Activated gamma-delta T cell treated with anti-CD3 and anti-CD28 coated beads, Interleukin-2, amount 50 U/mL, for 16 hours (primary cell): ENCODE data around the gene SSC5D.
"Not testable (repeated sequence)": the region's sequence is repeated elsewhere in the genome, so short reads cannot be mapped to it uniquely, and the experiment has no call there.

Experiments
- DNase-seq: peaks from one replicate; pipeline ENCODE4 v3.0.0-alpha.2; 2020; ENCODE audit warnings: low read depth

The SSC5D gene

DNA sequence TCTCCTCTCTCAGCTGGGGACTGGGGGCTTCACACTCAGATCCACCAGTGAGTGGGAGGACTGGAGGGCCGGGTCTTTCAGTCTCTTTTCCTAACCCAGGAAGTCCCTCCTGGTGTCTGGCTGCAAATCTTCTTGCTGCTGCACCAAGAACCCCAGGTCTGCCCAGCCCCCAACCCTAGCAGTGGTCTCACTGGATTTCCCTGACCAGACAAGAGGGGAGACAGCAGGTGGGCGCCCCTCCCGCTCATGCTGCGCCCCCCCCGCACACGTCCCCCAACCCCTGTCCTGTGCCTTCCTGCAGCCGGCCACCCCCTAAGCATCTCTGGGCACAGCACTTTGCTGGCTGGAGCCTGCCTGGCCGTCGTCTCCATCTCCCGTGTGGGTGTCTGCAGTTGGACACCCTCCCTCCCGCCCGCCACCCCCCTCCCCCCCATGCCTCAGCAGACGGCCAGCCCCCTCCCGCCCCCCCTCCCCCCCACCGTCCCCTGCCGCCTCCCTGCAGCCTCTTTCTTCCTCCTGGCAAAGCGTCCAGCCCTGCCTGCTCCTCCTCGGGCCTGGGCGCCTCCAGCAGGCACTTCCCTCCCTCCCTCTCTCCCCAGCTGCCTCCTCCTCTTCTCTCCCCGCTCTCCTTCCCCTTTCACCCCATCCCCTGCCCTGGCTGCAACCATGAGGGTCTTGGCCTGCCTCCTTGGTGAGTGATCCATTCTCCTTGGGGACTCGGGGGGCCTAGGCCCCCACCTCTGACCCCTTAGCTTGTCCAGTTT, at the start of gene SSC5D:
SSC5D (plus strand) TSS at position 513 of the 764 bp plus-strand sequence; CDS start at position 667, 154 bp downstream.
- no peak for DNase-seq

DNA sequence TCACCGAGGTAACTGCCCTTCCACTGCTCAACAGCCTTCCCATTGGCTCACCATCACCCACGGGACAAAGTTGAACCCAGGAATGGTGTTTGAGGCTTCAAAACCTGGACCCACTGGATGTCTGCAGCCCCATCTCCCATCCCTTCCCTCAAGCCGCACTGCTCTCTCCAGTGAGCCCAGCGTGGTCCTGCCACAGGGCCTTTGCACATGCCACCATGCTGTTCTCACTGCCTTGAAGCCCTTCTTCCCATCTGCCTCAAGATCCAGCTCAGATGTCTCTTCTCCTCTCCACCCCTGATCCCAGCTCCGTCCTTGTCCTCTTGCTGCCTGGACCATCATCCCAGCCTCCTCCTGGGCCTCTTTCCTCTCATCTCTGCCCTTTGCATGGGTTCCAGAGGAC, 49.2 kb upstream of the SSC5D start:
- DNase-seq, result no peak

DNA sequence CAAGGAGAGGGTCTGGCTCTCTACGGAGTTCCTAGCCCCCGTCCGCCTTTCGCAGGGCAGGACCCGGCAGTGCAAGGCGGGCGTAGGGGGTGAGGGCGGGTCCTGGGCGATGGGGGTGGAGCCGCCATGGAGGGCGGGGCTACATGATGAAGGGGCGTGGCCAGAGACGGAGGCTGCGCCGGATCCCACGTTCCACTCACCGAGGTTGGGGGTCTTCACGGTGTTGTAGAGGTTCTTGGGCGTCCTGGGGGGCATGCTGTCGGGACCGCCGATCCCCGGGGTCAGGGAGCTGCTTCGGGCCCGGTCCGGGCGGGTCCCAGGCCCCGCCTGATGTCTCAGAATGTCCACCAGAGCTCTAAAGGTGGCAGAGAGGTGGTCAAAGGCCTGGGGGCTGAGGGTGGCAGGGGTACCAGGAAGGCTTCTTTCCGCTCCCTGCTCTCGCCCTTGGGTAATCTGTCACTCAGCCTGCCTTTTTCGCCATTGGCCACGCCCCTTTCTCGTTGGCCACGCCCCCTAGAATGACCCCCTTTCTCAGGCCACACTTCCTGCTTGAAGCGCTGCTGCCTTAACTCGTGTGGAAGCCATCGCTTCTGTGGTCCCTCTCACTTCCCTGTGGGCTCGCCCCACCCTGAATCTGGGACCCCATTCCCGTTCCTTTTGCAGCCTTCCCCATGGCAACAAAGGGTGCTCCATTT, 47.7 kb upstream of the SSC5D start:
- no peak for DNase-seq

DNA sequence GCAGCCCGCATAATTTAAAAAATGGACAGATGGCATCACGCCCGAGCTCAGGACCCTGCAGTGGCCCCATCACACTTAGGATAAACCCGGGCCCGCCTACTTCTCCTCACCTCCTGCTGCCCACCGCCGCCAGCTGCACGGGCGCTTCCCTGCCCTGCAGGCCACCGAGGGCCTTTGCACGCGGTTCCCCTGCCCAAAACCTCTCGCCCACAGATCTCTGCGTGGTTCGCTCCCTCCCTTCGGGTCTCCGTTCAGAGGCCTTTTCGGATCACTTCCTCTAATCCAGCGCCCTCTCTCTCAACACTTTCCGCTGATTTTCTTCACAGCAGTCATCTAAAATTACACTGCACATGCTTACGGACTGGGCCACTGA, 46.9 kb upstream of the SSC5D start:
- DNase-seq, result no peak

DNA sequence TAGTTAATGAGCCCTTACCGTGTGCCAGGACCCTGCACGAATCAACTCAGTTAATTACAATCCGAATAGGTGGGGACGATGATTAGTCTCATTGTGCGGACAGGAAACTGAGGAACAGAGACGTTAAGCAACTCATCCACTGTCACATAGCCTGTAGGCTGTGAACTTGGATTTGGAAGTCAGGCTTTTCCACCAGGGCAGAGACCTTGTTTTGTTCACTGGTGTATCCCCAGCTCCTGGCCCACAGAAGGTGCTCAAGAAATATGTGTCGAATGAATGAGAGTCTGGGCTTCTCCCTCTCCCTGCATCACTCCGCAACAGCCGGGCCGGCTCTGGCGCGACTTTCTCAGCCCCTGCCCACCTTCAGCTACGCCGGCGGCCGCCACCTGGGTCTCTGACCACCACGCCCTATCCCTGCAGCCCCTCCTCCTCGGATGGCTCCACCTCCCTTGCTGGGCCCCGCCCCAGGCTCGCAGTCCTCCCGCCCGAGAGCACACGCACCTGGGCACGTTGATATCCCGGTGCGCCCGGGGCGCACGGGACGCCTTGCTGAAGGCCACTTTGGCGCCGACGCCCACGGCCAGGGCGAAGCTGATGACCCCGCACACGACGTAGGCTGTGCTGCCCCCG, 46.4 kb upstream of the SSC5D start:
- DNase-seq, result no peak

DNA sequence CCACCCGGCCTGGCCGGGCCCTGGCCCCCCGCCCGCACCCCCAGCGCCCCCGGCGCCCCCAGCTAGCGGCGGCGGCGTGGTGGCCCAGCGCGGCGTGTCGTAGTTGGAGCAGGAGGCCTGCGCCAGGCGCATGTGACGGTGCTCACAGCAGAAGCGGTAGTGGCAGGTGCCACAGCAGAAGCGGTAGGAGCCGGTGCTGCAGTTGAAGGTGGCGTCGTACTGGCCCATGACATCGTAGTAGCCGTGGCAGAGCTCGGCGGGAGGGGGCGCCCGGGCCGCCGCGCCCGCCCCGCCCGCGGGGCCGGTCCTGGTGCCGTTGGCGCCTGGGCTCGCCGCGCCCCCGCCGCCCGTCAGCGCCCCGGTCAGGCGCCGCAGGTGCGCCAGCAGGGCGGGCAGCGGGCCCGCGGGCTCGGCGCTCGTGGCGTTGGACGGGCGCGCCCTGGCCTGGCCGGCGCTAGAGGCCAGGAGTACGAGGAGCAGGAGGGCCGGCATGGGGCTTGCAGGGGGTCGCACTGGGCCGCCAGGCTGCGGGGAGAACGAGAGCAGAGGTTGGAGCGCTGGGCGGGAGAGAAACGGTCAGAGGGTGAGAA, 45.8 kb upstream of the SSC5D start:
- DNase-seq, result no peak

DNA sequence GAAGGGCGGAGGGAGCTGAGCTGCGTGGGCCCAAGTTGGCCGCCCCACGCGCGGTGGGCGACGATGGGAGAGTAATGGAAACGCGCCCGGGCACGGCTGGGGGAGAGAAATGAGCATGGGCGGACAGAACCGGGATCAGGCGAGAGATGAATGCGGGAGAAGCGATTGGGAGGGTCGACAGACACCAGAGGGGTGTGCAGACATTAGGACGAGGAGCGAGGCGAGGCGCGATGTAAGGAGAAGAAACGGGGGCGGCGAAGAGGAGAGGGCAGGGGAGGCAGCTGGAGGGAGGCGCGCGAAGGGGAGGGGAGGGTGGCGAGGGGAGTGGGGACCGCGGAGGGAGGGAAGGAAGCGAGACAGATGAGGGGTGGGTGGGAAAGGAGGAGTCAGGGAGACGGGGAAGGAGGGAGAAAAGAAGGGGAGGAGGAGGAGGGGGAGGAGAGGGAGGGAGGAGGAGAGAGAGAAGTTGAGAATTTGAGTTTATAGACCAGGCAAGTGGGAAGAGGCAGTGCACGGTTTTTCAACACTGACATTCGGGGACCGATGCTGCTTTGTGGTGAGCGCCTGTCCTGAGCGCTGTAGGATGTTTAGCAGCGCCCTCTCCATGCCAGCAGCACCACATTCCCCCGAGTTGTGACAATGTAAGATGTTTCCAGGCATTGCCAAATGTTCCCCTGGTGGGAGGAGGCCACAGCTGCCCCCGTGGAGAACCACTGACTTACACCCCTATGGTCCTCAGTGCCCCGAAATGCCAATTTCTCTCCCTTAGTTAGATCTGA, 45.0 kb upstream of the SSC5D start, which contains the start of gene SHISA7:
SHISA7 (minus strand) TSS at position 256 of the 779 bp plus-strand sequence. CDS start 437 bp downstream, outside the sequence.
- DNase-seq, result no peak

DNA sequence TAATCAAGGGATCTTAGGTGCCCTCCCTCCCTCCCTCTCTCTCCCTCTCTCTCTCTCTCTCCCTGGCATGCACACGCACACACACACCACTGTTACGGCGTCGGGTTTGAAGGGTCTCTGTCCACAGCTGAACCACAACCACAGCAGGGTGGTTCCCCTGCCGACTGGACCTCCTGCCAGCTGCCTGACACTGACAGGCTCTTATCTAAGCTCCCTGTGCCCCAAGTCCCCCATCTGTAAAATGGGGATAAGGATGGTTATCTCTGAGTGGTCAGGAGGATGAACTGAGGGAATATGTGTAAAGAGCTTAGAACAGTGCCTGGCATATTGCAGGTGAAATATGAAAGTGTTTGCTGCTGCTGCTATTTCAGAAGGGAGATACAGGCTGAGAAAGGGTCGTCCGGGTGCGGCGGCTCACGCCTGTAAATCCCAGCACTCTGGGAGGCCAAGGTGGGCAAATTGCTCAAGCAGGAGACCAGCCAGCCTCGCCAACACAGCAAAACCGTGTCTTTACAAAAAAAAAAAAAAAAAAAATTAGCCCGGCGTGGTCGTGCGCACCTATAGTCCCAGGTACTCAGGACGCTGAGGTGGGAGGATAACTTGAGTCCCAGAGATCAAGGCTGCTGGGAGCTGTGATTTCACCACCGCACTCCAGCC, 44.3 kb upstream of the SSC5D start:
- no peak for DNase-seq

DNA sequence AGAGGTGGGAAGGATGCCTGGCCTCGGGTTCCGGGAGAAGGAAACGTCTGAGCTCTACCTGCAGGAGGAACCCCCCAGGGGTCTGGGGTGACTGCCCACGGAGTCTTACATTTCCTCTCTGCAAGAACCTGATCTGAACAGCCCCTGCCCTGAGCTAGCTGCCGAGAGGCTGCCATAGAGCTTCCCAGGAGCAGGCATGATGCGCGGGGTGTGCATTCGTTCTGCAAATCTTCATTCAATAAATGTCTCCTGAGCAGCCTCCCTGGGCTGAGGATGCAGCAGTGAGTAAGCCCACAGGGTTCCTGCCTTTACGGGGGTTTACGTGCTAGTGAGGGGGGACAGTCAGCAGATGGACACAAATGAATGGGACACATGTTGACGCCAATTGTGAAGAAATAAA, 43.6 kb upstream of the SSC5D start:
- DNase-seq, result no peak

DNA sequence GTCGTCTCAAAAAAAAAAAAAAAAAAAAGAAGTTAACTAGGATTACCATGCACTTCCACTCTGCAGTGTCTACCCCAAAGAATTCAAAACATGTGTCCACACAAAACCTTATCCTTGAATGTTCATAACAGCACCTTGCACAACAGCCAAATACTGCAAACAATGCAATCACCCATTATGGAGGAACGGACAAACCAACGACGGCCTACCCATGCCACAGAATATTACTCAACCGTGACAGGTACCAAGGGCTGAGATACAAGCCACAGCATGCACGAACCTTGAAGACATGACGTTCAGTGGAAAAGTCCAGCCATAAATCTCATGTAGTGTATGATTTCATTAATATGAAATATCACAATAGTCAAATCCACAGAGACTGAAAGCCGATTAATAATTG, 42.2 kb upstream of the SSC5D start:
- no peak for DNase-seq

DNA sequence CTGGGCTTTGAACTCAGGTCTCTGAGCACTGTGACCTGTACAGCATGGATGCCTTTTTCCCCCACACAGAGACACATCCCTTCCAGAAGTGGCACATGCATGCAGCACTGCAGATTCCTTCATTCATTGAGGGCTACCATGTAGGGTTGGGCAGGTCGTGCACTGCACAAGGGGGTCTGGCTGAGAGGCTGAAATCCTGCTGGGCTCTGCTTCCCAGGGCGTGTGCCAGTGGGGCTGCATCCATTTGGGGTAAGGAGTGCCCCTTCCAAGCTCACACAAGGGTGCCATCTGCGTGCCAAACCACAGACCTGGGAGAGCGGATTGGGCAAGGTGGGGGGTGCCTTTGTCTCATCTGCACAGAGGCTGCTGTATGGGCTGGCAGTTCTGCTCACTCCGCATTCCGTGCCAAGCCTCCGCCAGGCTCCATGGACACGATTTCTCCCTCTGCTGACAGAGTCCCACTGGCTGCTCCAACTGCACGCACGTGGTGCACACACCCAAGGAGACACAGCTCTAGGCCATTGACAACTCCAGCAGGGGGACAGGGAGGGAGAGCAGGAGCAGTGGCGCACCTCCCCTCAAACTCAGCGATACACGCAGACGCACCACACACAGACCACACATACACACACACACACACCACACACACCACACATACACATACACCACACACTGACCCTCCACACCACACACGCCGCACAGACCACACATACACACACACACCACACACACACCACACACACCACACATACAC, 40.6 kb upstream of the SSC5D start:
- no peak for DNase-seq

DNA sequence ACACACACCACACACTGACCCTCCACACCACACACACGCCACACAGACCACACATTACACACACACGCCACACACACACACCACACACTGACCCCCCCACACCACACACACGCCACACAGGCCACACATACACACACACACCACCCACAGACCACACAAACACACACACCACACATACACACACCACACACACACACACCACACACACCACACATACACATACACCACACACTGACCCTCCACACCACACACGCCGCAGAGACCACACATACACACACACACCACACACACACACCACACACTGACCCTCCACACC, 40.1 kb upstream of the SSC5D start:
- DNase-seq, result not testable (repeated sequence)

DNA sequence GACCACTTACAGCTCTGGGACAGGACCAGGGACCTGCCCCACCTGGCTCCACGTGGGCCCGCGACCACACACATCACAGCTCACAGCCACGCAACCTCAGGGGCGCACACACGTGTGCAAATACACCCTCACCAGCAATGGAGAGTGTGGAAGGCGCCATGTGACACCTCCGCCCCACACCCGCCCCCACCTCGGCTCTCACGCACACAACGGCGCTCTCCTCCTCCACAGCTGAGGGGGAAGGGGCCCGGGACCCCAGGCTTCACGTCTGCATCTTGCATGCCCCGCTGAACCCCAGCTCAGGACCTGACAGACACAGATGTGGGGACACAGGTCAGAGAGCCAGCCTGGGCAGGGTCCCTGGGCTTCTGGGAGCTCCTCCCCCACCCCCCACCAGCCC, 38.8 kb upstream of the SSC5D start:
- DNase-seq, result no peak

DNA sequence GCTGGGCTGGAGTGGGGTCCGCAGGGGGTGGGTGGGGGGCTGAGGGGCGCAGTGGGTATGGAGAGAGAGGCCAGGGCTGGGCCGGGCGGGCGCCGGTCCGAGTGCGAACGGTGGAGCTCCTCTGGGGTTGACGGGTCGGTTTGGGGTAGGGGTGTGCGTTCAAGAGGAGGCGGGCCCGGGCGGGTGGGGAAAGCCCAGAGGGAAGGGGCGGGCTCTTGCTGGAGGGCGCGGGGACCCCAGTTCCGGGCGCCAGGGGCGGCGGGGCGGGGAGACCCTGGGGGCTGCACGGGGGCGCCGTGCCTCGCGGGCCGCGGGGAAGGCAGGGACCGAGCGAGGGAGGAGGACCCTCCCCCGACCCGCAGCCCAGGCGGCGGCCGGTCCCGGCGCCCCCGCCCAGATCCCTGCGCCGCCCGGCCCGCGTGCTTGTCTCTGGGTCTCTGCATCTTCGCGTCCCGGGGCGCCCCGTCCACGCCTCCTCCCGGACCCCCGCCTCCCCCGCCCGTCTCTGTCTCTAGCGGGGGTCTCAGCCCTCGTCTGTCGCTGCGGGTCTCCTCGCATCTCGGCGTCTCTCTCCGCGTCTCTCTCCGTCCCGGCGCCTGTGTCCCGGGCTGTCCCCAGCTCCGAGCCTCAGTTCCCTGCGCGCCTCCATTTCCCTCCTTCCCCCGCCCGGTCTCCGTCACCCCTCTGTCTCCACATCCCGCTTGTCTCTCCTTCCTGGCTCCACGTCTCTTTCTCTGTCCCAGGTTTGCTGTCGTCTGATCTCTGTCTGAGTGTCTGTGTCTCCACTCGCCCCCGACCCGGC, 36.9 kb upstream of the SSC5D start:
- DNase-seq, result no peak

DNA sequence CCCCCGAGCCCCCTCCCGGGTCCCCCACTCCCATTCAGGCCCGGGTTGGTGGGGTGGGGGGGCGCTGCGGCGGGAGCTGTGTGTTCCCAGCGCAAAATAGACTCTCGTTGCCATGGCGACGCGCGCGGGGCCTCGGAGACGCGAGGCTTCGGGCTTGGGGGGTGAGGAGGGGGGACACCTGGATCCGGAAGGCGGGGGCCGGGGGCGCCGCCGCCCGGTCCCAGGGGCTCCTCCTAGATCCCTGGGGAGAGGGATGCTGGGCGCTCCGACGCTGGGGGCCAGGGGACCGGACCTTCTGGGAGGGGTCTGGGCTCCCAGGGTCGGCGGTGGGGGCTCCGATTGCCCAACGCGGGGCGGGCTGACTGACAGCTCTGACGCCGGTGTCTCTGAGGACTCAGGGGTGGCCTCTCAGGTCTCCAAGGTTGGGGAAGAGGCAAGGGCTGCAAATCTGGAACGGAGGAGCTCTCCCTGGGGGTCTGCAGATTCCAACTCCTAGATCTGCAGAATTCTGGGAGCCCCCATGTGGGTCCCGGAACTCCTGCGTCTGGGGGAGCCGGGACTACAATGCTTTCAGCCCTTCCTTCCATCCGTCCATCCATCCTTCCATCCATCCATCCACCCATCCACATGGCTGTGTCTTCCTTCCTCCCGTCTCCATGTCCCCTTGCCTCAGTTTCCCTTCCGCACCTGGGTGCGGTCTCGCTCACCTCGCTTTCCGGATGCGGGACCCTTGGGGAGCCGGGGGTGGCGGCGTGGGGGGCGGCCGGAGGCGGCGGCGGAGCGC, 36.1 kb upstream of the SSC5D start:
- DNase-seq, result no peak

DNA sequence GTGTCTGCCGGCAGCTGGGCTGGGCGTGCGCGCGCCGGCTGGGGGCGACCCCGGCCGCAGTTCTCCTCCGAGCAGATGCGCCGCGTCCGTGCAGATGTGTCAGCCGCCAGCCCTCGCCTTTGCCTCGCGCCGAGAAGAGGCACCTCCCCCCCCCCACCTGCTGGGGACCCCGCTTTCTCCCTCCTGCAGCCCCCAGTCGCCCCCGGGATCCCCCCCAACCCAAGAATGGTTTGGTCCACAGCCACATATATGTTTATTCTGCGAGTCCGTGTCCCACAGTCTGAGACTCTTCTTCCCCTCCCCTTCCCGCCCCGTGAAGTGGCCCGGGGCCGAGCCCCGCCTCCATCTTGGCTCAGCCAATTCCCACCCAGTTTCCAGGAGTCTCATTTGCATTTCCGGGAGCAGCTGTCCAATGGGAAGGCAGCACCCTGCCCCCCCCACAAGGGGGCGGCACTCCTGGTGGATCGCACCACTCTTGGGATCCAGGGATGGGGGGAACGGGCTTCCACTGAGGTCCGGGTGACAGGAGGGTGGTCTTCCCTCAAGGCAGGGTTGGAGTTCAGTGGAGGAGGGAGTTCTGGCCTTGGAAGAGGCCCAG, 35.4 kb upstream of the SSC5D start:
- DNase-seq, result no peak

DNA sequence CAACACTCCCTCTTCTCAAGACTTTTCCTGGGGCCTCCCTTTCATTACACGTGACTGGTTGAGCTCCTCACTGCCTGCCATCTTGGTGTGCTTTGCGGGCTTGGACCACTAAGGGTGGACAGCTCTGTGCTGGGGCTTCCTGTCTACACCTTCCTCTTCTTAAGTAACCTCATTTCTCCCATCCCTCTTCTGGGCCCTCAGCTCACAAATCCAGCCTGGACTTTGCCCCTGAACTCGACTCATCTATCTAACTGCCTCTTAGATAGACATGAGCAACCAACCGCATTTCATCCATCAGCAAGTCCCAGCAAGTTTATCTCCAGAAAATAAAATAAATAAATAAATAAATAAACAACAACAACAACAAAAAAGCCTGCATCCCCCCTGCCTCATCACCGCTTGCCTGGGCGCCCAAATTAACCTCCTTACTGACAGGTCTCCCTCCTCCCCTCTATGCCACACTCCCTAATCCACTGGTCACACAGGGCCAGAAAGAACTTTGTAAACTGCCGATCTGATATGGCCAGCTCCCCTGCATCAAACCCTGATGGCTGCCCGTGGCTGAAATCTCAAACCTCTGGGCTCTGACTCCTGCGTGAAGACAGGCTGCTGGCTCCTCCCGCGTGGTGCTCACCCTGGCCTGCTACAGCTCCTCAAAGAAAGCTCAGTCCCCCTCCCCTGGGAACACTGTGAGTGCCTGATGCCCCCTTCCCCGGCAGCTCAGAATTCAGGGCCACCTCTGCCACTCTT, 34.5 kb upstream of the SSC5D start:
- no peak for DNase-seq

DNA sequence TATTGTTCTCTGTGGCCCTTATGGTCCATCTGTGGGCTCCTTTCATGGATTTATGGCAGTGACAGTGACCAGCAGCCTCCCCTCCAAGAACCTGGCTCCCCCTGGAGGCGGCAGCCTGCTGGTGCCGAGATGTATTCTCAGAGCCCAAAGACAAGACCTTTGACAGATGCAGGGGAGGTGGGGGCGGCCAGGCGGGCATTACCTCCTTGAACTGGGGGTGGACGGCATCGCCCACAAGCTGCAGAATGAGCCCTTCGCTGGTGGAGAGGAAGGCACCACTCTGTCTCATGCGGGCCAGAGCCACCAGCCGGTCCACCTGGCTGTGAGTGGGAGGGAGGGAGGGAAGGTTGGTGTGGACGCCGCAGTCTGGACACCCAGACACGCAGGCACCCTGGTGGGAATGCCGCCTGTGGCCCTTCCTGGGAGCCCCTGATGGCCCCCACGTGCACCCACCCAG, 33.4 kb upstream of the SSC5D start:
- DNase-seq, result peak; percentile 29
